NCI-H2107 treated with DMSO at 0.1 percent for 48 hours (cell line): Measurements from ENCODE around the gene TSPAN18.

Source experiments
- DNase-seq: peaks from one replicate; lab custom pipeline; 2025; ENCODE audit not compliant: unreplicated experiment; lab: John Stamatoyannopoulos, UW

Gene TSPAN18

GRCh38 chr11:44795803-44796535, 69.2 kb downstream of the TSPAN18 start:
- DNase-seq = no peak

GRCh38 chr11:44797051-44797450, 70.3 kb downstream of the TSPAN18 start:
- no peak for DNase-seq

GRCh38 chr11:44797886-44798606, 71.3 kb downstream of the TSPAN18 start:
- no peak for DNase-seq

- DNase-seq = no peak
Observed at GRCh38 chr11:44798607-44798972, 71.8 kb downstream of the TSPAN18 start.

GRCh38 chr11:44799012-44799411, 72.2 kb downstream of the TSPAN18 start:
- DNase-seq = no peak

- no peak for DNase-seq
Observed at GRCh38 chr11:44802347-44802746, 75.6 kb downstream of the TSPAN18 start.

GRCh38 chr11:44803009-44803408, 76.2 kb downstream of the TSPAN18 start:
- DNase-seq = no peak

- no peak for DNase-seq
Observed at GRCh38 chr11:44804449-44805437, 78.0 kb downstream of the TSPAN18 start.

GRCh38 chr11:44805596-44805995, 78.8 kb downstream of the TSPAN18 start:
- DNase-seq = no peak

- no peak for DNase-seq
Observed at GRCh38 chr11:44808053-44808753, 81.4 kb downstream of the TSPAN18 start.

- DNase-seq = no peak
Observed at GRCh38 chr11:44809283-44809682, 82.5 kb downstream of the TSPAN18 start.

GRCh38 chr11:44811841-44812448, 85.2 kb downstream of the TSPAN18 start:
- DNase-seq = no peak

GRCh38 chr11:44812971-44813370, 86.2 kb downstream of the TSPAN18 start:
- DNase-seq = no peak

- no peak for DNase-seq
Observed at GRCh38 chr11:44813401-44813800, 86.6 kb downstream of the TSPAN18 start.

- DNase-seq = no peak
Observed at GRCh38 chr11:44814881-44815592, 88.3 kb downstream of the TSPAN18 start.

GRCh38 chr11:44815917-44816456, 89.2 kb downstream of the TSPAN18 start:
- DNase-seq = no peak

- DNase-seq = no peak
Observed at GRCh38 chr11:44816761-44817160, 90.0 kb downstream of the TSPAN18 start.

GRCh38 chr11:44817207-44817949, 90.6 kb downstream of the TSPAN18 start:
- DNase-seq = no peak

- DNase-seq = no peak
Observed at GRCh38 chr11:44818110-44818509, 91.3 kb downstream of the TSPAN18 start.
